GM19463 (cell line): Measurements from ENCODE around the gene FOXP1.

Experiments
- ATAC-seq: cut with Tn5 transposase; IDR thresholded peaks from one replicate; pipeline ENCODE4 v1.9.1; 2021; ENCODE audit warnings: mild to moderate bottlenecking, moderate library complexity; ENCODE audit not compliant: unreplicated experiment

The FOXP1 gene

GRCh38 chr3:71140477-71140876, 443.1 kb downstream of the FOXP1 start:
- ATAC-seq, result no peak

DNA sequence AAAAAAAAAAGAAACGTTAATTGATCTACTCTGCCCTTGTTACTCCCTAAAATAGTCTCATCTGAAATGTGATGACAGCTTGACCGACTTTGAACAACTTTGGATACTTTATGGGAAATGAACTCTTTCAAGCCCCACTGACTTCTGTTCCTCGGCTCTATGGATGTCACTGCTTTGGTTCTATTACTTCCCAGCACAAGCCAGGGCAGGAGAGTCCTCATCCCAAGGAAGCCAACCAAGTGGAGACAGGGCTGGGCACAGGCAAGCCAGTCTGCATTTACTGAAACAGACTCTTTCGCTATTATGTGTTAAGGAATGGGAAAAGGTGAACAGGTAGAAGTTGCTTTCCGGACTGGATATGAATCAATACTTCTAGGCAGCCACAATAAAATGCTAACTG, 444.0 kb downstream of the FOXP1 start:
- ATAC-seq, result no peak

- ATAC-seq, result no peak
Observed at GRCh38 chr3:71138410-71138809, 445.1 kb downstream of the FOXP1 start.

GRCh38 chr3:71136276-71136675, 447.3 kb downstream of the FOXP1 start:
- ATAC-seq, result no peak

DNA sequence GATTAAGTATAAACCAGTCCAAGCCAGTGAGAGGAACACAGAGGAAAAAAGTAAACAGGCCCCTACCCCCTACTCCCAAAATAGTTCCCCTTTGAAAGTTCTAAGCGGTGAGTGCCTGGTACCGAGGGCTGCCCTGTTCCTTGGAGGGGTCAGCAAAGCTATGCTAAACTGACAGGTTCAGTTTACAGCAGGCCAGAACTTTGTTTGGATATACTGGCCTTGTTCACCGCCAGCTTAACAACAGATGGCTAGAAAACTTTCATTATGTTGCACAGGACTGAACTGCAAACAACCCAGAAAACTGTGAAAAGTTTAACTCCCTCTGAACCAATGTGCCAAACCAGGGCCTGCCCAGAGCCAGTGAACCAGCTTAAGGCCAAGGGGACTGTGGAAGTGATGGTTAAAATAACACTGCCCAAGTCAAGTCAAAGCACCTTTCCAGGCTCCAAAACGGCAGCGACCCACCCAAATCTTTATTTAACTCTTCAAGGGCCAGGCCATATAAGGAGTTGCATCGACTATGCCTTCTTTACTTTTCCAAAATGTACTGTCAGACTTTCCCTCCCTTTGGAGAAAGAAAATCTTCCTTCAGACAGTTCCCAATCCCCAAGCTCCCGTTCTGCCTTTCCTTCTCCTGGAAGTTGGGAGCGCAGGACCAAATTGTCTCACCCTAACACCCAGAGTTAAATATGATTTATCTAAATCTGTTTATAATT, 448.0 kb downstream of the FOXP1 start:
- no peak for ATAC-seq

DNA sequence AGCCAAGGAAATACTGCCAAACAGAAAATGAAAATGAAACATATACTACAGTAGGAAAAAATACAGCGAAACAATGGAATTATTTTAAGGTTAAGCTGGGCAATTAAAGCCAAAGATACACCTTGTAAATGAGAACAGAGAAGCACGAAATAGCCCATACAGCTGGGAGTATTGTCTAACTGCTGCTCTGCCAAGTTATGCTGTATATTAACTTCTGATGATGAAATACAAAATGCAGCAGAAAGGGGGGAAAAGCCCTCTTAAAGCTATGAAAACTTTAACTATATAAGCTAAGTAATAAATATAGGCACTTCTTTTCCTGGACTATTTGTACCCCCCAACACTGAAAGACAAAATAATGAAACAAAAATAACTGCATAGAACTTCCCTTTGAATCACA, 449.0 kb downstream of the FOXP1 start:
- no peak for ATAC-seq

- no peak for ATAC-seq
Observed at GRCh38 chr3:71133865-71134264, 449.7 kb downstream of the FOXP1 start.

- ATAC-seq, result no peak
Observed at GRCh38 chr3:71132995-71133730, 450.4 kb downstream of the FOXP1 start.

DNA sequence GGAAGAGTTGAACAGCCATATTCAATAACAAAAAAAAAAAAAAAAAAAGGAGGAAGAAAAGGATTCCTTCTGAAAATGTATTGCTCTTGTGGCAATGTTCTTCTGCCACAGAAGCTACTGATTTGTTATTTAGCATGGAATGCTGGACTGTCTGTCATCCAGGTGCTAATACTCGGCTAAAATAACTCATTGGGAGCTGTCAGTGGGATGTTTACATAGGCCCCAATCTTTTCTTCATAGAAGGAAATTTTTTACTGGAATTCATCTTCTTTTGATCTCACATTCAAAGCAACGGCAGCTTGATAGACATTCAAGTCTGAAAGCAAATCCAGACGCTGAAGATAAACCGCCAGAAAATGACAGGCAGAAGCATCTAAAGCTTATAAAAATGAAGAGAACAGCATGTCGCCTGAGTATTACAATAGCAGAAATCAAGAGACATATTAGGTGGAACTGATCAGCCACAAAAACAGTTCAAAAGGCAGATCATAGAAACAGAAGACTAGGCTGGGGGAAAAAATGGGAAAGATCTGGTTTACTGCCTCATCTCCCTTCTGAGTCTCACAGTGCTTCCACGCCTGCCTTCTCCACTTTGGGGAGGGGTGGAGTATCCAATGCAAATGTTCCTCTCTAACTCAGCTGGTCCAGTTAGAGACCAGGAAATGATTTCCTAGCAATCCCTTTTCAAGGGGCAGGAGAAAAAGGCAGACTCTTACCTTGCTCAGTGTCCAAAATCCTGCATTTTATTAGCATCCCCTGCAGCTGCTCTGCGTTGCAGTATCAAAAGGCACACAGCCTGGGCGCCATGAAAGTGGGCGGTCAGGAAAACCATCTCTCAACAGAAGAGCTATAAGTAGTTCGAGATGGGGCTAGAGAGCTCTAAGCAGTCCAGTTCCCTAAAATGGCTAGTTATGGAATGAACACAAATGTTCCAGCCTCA, 451.9 kb downstream of the FOXP1 start:
- ATAC-seq, result no peak

GRCh38 chr3:71130471-71131374, 452.8 kb downstream of the FOXP1 start:
- ATAC-seq, result no peak

DNA sequence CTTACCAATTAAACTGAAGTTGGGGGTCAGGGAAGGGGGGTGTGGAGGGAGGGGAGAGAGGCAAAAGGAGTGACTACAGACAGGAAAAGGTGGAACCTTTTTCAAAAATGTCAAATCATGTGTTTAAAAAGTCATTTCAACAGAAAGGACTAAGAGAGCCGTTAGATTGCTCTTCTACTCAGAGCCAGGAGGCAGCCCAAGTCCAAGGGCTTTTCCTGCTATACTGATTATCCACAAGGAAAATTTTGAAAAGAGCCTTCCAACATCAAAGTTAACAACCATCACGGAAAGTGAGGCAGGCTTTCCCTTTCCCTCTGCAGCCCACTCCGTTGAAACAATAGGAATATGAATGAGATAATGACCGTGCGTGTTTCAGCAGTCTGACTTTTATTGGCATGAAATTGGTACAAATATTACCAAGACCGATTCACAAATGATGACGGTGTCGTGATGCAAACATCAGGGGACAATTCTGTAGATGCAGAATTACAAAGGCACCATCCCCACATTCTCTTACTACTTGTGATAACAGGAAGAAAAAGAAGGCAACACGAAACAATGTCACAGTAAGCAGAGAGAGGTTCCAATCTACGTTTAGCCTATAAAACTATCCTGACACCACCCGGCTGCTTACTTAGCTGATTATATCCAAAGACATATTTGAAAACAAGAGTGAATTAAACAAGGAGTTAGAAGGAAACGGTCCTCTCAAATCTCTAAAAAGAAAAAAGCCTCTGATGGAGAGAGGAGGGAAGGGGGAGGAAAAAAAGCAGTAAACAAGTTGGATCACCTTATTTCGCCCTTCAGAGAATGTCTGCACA, 453.7 kb downstream of the FOXP1 start:
- no peak for ATAC-seq

- no peak for ATAC-seq
Observed at GRCh38 chr3:71128961-71129360, 454.6 kb downstream of the FOXP1 start.

- no peak for ATAC-seq
Observed at GRCh38 chr3:71127844-71128243, 455.7 kb downstream of the FOXP1 start.

DNA sequence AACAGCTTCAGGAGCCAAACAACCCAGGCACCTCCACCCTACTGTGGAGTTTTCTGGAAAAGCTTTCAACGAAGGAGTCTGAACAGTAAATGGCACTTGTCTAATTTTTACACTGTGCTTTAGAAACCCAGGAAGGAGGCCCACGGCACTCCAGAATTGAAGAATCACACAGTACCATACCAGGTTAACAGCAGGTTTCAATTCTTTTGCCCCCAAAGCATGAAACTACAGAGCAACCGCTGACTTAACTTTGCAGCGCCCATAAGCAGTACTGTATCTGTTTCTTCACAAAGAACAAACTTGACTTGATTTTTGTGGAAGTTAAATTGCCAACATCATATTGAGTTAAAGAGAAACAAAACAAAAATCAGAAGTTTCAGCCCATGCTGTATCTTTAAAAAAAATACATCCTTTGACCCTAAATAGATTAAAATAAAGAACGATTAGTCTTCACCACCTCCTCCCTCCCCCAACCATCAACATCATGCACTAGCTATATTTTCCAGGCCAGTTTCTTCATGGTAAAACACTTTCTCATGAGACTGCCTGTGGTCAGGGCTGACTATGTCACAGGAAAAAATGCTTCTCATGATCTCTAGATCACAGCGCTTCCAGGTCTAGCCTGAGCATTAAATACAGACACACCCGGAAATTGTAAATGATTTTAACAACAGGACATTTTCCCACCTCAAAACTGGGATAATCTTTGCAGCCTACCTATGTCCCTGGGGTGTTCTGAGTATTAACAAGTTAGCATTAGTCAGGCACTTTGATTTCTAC, 456.3 kb downstream of the FOXP1 start:
- no peak for ATAC-seq

DNA sequence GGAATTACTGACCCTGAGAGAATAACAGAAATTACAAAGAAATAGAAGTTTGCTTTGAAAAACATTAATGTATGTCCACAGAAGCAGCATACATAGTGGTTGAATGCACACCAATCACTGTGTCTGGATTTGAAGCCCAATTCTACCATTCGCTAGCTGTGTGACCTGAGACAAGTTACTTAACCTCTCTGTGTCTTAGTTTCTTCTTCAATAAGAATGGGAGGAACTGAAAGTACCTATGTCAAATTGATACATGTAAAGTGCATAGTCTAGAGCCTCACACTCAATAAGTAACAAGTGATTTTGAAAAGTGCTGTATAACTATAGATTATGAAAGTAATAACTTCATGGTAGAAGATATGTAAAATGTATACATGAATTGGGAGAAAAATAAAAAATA, 457.8 kb downstream of the FOXP1 start:
- no peak for ATAC-seq

DNA sequence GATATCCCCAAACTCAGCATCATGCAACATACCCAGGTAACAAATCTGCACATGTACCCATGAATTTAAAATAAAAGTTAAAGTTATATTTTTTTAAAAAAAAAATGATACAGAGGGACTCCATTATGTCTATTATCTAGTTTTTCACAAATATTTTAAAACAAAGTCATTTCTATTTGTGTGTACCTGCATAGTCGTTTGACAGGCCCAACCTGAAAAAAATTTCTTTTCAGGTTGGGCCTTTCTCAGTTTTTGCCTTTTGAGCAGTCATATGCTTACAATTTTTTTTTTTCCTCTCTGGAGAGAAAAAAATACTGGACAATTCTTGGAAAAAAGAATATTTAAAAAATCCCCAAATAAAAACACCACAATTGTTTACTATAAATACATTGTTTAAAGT, 459.5 kb downstream of the FOXP1 start:
- no peak for ATAC-seq

DNA sequence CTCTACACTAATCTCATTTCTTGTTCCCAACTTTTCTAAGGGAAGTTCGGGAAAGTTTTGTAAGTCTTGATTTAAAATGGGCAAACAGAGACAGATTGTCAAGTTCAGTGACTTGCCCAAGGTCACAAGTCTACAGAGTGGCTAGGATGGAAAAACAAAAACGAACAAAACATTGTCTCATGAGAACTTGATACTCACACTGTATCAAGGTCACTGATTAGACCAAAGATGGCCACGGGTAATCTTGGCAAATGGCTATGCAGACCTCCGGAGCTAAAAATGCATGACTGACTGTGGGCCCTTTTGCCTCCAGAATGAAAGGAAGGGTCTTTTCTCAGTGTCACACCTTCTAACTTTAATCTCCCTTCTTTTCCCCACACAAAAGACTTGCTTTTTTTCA, 460.9 kb downstream of the FOXP1 start:
- no peak for ATAC-seq

DNA sequence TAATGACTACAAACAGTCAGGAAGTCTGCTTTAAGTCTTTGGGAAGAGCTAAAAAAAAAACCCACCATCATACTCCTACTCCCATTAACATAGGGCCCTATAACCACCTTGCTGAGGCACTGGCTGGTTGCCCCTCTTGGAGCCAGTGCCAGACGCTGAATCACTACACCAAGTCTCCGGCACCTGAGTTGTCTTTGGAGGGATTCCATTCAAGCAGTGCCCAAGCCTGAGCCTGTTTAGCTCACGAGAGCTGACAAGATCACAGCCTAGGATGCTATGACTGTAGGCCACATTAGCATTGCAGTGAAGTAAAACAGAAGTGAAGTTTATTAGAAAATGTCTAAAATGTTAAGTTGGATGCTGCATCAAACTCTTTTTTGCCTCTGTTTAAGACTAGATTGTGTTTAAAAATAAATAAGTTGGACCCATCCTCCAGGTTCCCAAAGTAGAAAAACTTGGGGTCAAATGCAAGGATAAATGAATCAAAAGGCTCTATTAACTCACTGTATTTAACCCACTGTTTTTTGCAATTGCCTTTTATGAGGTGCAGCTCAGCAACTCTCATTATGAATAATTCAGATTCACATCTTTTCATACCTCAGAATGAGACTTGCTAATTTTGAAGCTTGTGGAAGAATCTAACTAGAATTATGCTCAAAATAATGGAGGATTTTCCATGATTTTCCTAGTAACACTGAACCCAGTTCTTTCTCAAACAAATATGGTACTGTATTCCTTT, 461.9 kb downstream of the FOXP1 start:
- no peak for ATAC-seq
